K562 (cell line): ENCODE data around the gene BICD1. TPM values are rescaled to one million over a fixed set of nuclear protein-coding genes. Genes with fewer than 3 reads are reported as not detected.

Experiments used
- ASH1L ChIP-seq: fragments of 450-650 bp; IDR thresholded peaks from 2 replicates; pipeline ENCODE4 v1.6.1; 2018; ENCODE audit warnings: borderline replicate concordance, mild to moderate bottlenecking, low read depth; ENCODE audit not compliant: partially characterized antibody
- ATF4 ChIP-seq: fragments of 450-650 bp; formaldehyde crosslinking; IDR thresholded peaks from 2 replicates; pipeline ENCODE4 v1.4.0; 2022; ENCODE audit warnings: mild to moderate bottlenecking, moderate library complexity
- ERF ChIP-seq: fragments of 450-650 bp; formaldehyde crosslinking; IDR thresholded peaks from 2 replicates; pipeline ENCODE4 v1.4.0; 2020; ENCODE audit warnings: mild to moderate bottlenecking, mixed read lengths
- ETV1 ChIP-seq: fragments of 450-650 bp; conservative IDR thresholded peaks from 2 replicates; pipeline ENCODE4 v1.6.1; 2016; ENCODE audit warnings: missing genetic modification characterization, control low read depth, low read depth, missing compliant biosample characterization
- EZH2 ChIP-seq: IDR thresholded peaks from 2 replicates; pipeline ENCODE4 v1.6.1; 2012; ENCODE audit warnings: low read depth, mild to moderate bottlenecking, inconsistent platforms, low read length, borderline replicate concordance
- GATAD2A ChIP-seq: fragments of 450-650 bp; IDR thresholded peaks from 2 replicates; pipeline ENCODE4 v1.6.1; 2017
- HBP1 ChIP-seq: fragments of 450-650 bp; formaldehyde crosslinking; IDR thresholded peaks from 2 replicates; pipeline ENCODE4 v1.4.0; 2022; ENCODE audit warnings: missing genetic modification characterization
- JUND ChIP-seq, 2 experiments: IDR thresholded peaks; 2 replicates in 1 of 2; 3 replicates in 1 of 2; pipeline ENCODE4 v1.6.1; 2011; ENCODE audit warnings: borderline replicate concordance in 2 of 2, low read depth in 2 of 2, low read length in 2 of 2, improper control_type of control experiment in 1 of 2, missing biosample characterization in 1 of 2, missing genetic modification characterization in 1 of 2, missing genetic modification reagents in 1 of 2
- KHSRP ChIP-seq: fragments of 450-650 bp; IDR thresholded peaks from 2 replicates; pipeline ENCODE4 v1.6.1; 2017
- NCOA4 ChIP-seq: fragments of 450-650 bp; IDR thresholded peaks from 2 replicates; pipeline ENCODE4 v1.6.1; 2018; ENCODE audit warnings: mild to moderate bottlenecking; ENCODE audit not compliant: partially characterized antibody
- RBM39 ChIP-seq: fragments of 200-400 bp; formaldehyde crosslinking; optimal IDR thresholded peaks from 2 replicates; pipeline ENCODE3; 2018; ENCODE audit warnings: low read depth, low read length
- REST ChIP-seq, 2 experiments: fragments of 450-650 bp; formaldehyde crosslinking in 1 of 2; IDR thresholded peaks; 2 replicates each; pipeline versions ENCODE4 v1.4.0 to v1.6.1; 2014 to 2020; ENCODE audit warnings: mild to moderate bottlenecking in 2 of 2, borderline replicate concordance in 1 of 2, low read depth in 1 of 2
- SIN3B ChIP-seq: fragments of 450-650 bp; IDR thresholded peaks from 2 replicates; pipeline ENCODE4 v1.6.1; 2017; ENCODE audit warnings: low read depth, mild to moderate bottlenecking, moderate library complexity
- ZBTB33 ChIP-seq: sonication (generic); formaldehyde crosslinking; IDR thresholded peaks from 2 replicates; pipeline ENCODE4 v1.8.1; 2023; ENCODE audit warnings: mild to moderate bottlenecking, missing genetic modification reagents
- ZNF165 ChIP-seq: fragments of 250-450 bp; sonication (Bioruptor Pico); IDR thresholded peaks from 2 replicates; pipeline ENCODE4 v1.4.0; 2020; ENCODE audit warnings: borderline replicate concordance
- polyA plus RNA-seq, 8 experiments: library from polyadenylated mRNA; depleted of rRNA in 4 of 8; stranded (reverse) in 5 of 8; unstranded in 3 of 8; fragments of >200 nt; fragmentation: Nextera tagmentation in 2 of 8; fragmentation: Illumina TruSeq in 1 of 8; extraction: Ambion mirVana in 2 of 8; extraction: Trizol in 1 of 8; gene quantifications; 2 replicates each; pipeline versions ENCODE4 v1.2.1 to v1.2.3, GENCODE V29; 2011 to 2014; ENCODE audit warnings: inconsistent platforms in 1 of 8, missing spikeins in 1 of 8
- total RNA-seq, 7 experiments: library from RNA; depleted of rRNA in 6 of 7; stranded (reverse); fragments of >200 nt in 6 of 7; fragmentation: Illumina TruSeq in 2 of 7; extraction: Trizol in 2 of 7; gene quantifications; 2 replicates each; pipeline versions ENCODE4 v1.2.1 to v1.2.3, GENCODE V29; 2011 to 2021; ENCODE audit warnings: low replicate concordance in 1 of 7

BICD1 gene
- total and polyA plus RNA-seq, 9 of the 15 experiments (the other 6 are each of a cell fraction or from before 2014, with no cell fraction given): 3.5 to 21.1 (median 12.5) TPM

- TF ChIP-seq RBM39 (no peak), ETV1 (tag) (peak; percentile 81), ATF4 (CRISPR knock-in tag) (no peak), ERF (CRISPR knock-in tag) (no peak), ZBTB33 (CRISPR knock-in tag) (no peak), HBP1 (no peak), EZH2 (no peak), NCOA4 (no peak), JUND (IDR thresholded peaks at IDR 0.05; ENCODE audit: borderline replicate concordance, low read depth, low read length) (peak; percentile 51; the same call in 1 of the 2 replicates), JUND (tag; IDR thresholded peaks at IDR 0.05; ENCODE audit: borderline replicate concordance, low read depth, low read length) (no peak), SIN3B (no peak), ZNF165 (no peak), GATAD2A (no peak), KHSRP (no peak), REST (IDR thresholded peaks at IDR 0.05; ENCODE audit: borderline replicate concordance) (peak; percentile 66), REST (CRISPR knock-in tag; IDR thresholded peaks at IDR 0.05; ENCODE audit: low read depth) (no peak), ASH1L (no peak)
Measured at GRCh38 chr12:32115404-32116104, 8.9 kb downstream of the BICD1 start (continued).
